Neutrophil (primary cell): ENCODE results near the gene ARMC9.
"Not testable (repeated sequence)": the region's sequence is repeated elsewhere in the genome, so short reads cannot be mapped to it uniquely, and the experiment has no call there.

Experiments
- H3K27ac ChIP-seq: fragments of 200-600 bp; sonication (generic); 2 replicates; pipeline ENCODE4 v1.5.1; 2016; ENCODE audit warnings: mild to moderate bottlenecking, moderate library complexity
- H3K27me3 ChIP-seq: fragments of 200-600 bp; sonication (generic); 2 replicates; pipeline ENCODE4 v1.6.0; 2016; ENCODE audit warnings: mild to moderate bottlenecking
- H3K36me3 ChIP-seq: fragments of 200-600 bp; sonication (generic); 2 replicates; pipeline ENCODE4 v1.5.1; 2017
- H3K4me1 ChIP-seq, 2 experiments: fragments of 200-600 bp in 1 of 2; sonication (generic) in 1 of 2; 1 replicate in 1 of 2; 2 replicates in 1 of 2; pipeline versions ENCODE4 v1.5.1 to v1.6.1; 2013 to 2016; ENCODE audit warnings: low read depth in 1 of 2, low read length in 1 of 2, mild to moderate bottlenecking in 1 of 2, moderate library complexity in 1 of 2; ENCODE audit not compliant: control insufficient read depth in 1 of 2, insufficient read depth in 1 of 2
- H3K4me3 ChIP-seq, 2 experiments: fragments of 200-600 bp in 1 of 2; sonication (generic) in 1 of 2; 1 replicate in 1 of 2; 2 replicates in 1 of 2; pipeline ENCODE4 v1.5.1; 2013 to 2016; ENCODE audit warnings: low read depth in 1 of 2, low read length in 1 of 2, mild to moderate bottlenecking in 1 of 2, moderate library complexity in 1 of 2
- H3K9me3 ChIP-seq: fragments of 200-600 bp; sonication (generic); 2 replicates; pipeline ENCODE4 v1.5.1; 2016
- TF ChIP-seq, protein P1 (sequence below): fragments of 200-600 bp; sonication (generic); IDR thresholded peaks from 2 replicates; pipeline ENCODE4 v1.5.1; 2016; ENCODE audit warnings: antibody characterized with exemption

The ARMC9 gene

DNA sequence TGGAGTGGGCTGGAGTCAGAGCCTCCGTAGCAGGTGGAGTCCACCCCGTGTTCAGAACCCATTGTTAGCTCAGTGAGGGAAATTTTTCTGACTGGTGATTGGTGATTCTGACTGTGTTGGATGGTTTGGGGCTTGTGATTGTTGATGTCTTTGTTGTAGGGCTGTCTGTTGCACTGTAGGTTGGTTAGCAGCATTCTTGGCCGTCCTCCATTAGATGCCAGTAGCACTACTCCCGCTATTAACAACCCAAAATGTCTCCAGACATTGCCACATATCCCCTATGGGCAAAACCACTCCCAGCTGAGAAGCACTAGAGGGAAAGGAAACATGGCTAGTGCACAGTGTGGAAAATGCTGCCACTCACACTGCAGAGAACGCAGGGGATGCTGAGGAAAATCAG is 51.7 kb downstream of the ARMC9 start:
- TF ChIP-seq, protein P1, sequence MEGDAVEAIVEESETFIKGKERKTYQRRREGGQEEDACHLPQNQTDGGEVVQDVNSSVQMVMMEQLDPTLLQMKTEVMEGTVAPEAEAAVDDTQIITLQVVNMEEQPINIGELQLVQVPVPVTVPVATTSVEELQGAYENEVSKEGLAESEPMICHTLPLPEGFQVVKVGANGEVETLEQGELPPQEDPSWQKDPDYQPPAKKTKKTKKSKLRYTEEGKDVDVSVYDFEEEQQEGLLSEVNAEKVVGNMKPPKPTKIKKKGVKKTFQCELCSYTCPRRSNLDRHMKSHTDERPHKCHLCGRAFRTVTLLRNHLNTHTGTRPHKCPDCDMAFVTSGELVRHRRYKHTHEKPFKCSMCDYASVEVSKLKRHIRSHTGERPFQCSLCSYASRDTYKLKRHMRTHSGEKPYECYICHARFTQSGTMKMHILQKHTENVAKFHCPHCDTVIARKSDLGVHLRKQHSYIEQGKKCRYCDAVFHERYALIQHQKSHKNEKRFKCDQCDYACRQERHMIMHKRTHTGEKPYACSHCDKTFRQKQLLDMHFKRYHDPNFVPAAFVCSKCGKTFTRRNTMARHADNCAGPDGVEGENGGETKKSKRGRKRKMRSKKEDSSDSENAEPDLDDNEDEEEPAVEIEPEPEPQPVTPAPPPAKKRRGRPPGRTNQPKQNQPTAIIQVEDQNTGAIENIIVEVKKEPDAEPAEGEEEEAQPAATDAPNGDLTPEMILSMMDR, result no peak
- Histone ChIP-seq H3K27ac (no peak overlapping the region), H3K27me3 (no peaks in the 10 kb centered on the region)

DNA sequence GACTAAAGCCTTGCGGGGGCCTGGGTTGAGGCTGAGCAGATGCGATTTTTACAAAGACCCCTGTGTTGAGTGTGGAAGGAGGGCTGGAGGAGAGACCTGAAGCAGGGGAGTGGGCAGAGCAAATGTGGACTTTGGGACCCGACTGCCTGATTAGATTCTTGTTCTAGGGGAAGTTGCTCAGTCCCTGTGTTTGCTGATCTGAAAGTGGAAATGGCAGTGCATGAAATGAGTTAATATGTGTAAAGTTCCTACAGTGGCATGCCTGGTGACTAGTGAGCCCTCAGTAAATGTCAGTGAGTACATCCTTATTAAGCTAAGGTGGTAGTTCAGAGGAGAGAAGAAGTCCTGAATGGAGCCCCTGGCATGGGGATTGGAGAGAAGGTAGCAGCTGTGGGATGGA is 52.3 kb downstream of the ARMC9 start:
- Histone ChIP-seq H3K27ac (no peak overlapping the region), H3K4me1 (no peaks in the 10 kb centered on the region), H3K9me3 (no peaks in the 10 kb centered on the region), H3K4me3 (no peak overlapping the region), H3K36me3 (no peaks in the 10 kb centered on the region), H3K27me3 (no peaks in the 10 kb centered on the region)
- TF ChIP-seq, protein P1, result no peak

More for the DNA sequence above, 51.7 kb downstream of the ARMC9 start:
- Histone ChIP-seq H3K4me3 (no peak overlapping the region), H3K9me3 (no peaks in the 10 kb centered on the region), H3K36me3 (no peaks in the 10 kb centered on the region), H3K4me1 (no peaks in the 10 kb centered on the region)

DNA sequence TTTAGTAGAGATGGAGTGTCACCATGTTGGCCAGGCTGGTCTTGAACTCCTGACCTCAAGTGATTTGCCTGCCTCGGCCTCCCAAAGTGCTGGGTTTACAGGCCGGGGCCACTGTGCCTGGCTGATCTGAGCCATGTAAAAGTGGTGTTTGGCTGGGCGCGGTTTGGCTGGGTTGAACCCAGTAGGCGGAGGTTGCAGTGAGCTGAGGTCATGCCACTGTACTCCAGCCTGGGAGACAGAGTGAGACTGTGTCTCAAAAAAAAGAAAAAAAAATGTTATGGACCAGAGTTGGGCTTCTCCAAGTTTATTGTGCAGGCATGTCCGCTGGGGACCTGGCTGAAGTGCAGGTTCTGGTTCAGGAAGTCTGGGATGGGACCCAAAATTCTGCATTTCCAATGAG is 54.9 kb downstream of the ARMC9 start:
- H3K4me3 ChIP-seq, result not testable (repeated sequence)

DNA sequence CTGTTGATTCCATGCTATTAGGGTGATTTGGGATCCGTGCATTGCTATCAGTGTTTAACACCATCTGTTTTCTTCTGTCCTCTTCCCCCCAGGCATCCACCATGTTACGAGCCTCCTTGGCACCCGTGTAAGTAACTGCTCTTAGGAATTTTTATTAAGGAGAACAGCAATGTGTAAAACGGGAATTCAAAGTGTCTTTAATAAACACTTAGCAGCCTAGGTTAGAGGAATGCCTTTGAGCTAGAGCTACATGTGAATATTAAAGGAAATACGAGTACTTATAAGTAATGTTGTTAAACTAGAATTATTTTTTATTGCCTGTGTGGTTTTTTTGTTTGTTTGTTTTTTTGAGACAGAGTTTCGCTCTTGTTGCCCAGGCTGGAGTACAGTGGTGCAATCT is 58.1 kb downstream of the ARMC9 start:
- no peaks in the 10 kb centered on the region for H3K9me3 ChIP-seq
- H3K36me3 ChIP-seq, result no peaks in the 10 kb centered on the region
- H3K27me3 ChIP-seq, result no peaks in the 10 kb centered on the region
- H3K27ac ChIP-seq, result no peak overlapping the region
- H3K4me3 ChIP-seq, result no peak overlapping the region
- TF ChIP-seq, protein P1, result no peak
- no peaks in the 10 kb centered on the region for H3K4me1 ChIP-seq

More for the DNA sequence above, 54.9 kb downstream of the ARMC9 start:
- not testable (repeated sequence) for H3K27me3 ChIP-seq, H3K36me3 ChIP-seq, H3K4me1 ChIP-seq, H3K9me3 ChIP-seq, H3K27ac ChIP-seq

DNA sequence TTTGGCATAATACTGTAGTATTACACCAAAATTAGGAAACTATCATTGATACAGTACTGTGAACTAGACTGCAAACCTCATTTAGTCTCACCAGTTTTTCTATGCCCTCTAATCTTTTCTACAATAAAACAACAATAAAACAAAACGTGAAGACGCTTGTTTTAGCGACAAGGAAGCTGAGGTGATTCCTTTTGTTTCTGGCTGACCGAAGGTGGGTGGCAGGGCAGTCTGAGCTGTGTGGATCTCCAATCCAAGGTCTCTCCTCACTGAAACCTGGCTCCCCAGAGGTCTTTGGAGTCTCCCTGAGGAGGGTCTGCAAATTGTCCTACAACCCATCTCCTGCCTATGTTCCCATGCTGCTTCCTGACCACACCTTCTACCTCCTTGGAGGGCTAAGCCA is 59.3 kb downstream of the ARMC9 start:
- no peaks in the 10 kb centered on the region for H3K9me3 ChIP-seq
- no peaks in the 10 kb centered on the region for H3K27me3 ChIP-seq
- no peaks in the 10 kb centered on the region for H3K36me3 ChIP-seq
- no peaks in the 10 kb centered on the region for H3K4me1 ChIP-seq
- no peak overlapping the region for H3K4me3 ChIP-seq
- no peak overlapping the region for H3K27ac ChIP-seq
- TF ChIP-seq, protein P1, result no peak

DNA sequence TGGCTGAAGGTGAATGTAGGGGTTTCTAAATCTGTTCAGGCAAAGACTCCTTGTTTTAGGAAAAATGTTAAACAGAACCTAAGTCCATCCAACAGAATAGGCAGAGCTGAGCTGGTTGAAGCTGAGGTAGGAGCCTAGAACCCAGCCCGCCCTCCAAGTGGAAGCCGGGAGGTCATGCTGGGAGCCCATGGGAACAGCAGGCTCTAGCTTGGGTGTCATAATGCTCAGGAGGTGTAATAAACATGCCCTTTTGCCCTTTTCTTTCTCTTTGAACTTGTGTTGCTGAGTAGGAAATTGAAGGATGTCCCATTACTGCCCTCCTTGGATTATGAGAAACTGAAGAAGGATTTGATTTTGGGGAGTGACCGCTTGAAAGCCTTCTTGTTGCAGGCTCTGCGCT is 60.3 kb downstream of the ARMC9 start:
- Histone ChIP-seq H3K27ac (no peak overlapping the region), H3K9me3 (no peaks in the 10 kb centered on the region), H3K36me3 (no peaks in the 10 kb centered on the region), H3K27me3 (no peaks in the 10 kb centered on the region), H3K4me3 (no peak overlapping the region), H3K4me1 (no peaks in the 10 kb centered on the region)
- TF ChIP-seq, protein P1, result no peak
